DOHH2 (cell line): ENCODE measurements around the gene RAB11FIP5.

Experiments
- CTCF ChIP-seq: fragments of 200-600 bp; sonication (generic); IDR thresholded peaks from one replicate; pipeline ENCODE4 v1.5.1; 2014; ENCODE audit warnings: antibody characterized with exemption, mild to moderate bottlenecking, low read depth, low read length; ENCODE audit not compliant: poor library complexity, severe bottlenecking
- EZH2phosphoT487 ChIP-seq: fragments of 200-600 bp; sonication (generic); IDR thresholded peaks from 2 replicates; pipeline ENCODE4 v1.6.1; 2017; ENCODE audit warnings: borderline replicate concordance, mild to moderate bottlenecking, antibody characterized with exemption, low read length, moderate library complexity, mixed read lengths

- no peak for TF ChIP-seq CTCF
- TF ChIP-seq EZH2phosphoT487 = no peak
These were observed 33.1 kb downstream of the RAB11FIP5 start for GRCh38 chr2:73079636-73080035.
